WERI-Rb-1 (cell line): ENCODE results near the gene SYNDIG1L.
A peak's percentile ranks its signal among the peaks of the same experiment; 100 is the strongest.

Experiments used
- DNase-seq: peaks from one replicate; pipeline ENCODE4 v3.0.0-alpha.2; 2020
- H3K27ac ChIP-seq: fragments of 250-450 bp; sonication (Bioruptor Pico); 2 replicates; pipeline ENCODE4 v1.5.1; 2020; ENCODE audit warnings: mild to moderate bottlenecking, moderate library complexity
- H3K27me3 ChIP-seq: fragments of 250-450 bp; sonication (Bioruptor Pico); 2 replicates; pipeline ENCODE4 v1.5.1; 2021; ENCODE audit warnings: mild to moderate bottlenecking, low read depth, moderate library complexity; ENCODE audit not compliant: insufficient read depth, severe bottlenecking
- H3K36me3 ChIP-seq: fragments of 250-450 bp; sonication (Bioruptor Pico); 2 replicates; pipeline ENCODE4 v1.5.1; 2020; ENCODE audit warnings: mild to moderate bottlenecking, moderate library complexity
- H3K4me3 ChIP-seq: 2 replicates; pipeline ENCODE4 v1.5.1; 2011; ENCODE audit warnings: low read depth, mild to moderate bottlenecking, control low read depth, low read length
- H3K9me3 ChIP-seq: fragments of 250-450 bp; sonication (Bioruptor Pico); 2 replicates; pipeline ENCODE4 v1.5.1; 2021; ENCODE audit warnings: mild to moderate bottlenecking, moderate library complexity; ENCODE audit not compliant: severe bottlenecking
- TF ChIP-seq, protein P1 (sequence below): IDR thresholded peaks from 2 replicates; pipeline ENCODE4 v1.5.1; 2011; ENCODE audit warnings: low read depth, mild to moderate bottlenecking, control low read depth, inconsistent platforms, low read length

SYNDIG1L gene

DNA sequence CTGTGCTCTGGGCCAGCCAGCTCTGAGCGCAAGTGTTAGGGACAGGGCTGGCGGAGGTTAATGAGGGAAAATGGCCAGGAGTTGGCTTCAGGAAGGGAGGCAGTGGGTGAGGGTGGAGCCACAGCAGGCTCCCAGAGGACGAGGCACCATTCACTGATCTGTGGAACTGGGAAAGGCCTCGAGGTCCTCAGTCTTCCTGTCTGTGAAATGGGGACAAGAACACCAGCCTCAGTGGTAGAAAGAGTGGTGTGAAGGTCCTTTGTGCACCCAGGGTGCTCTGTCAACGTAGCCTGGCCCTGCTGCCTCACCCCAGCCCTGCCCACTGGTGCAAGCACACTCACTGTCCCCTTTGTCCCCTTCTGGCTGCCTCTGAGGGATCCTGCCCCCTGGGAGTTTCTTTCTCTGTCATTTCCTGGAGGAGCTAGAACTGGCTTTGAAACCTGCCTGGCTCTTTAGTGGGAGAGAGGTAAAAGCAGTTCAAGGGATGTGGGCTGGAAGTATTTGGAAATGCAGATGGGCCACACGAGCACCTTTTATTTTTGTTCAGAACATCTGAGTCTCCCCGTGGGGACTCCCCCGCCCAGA, 25.0 kb downstream of the SYNDIG1L start:
- TF ChIP-seq, protein P1, sequence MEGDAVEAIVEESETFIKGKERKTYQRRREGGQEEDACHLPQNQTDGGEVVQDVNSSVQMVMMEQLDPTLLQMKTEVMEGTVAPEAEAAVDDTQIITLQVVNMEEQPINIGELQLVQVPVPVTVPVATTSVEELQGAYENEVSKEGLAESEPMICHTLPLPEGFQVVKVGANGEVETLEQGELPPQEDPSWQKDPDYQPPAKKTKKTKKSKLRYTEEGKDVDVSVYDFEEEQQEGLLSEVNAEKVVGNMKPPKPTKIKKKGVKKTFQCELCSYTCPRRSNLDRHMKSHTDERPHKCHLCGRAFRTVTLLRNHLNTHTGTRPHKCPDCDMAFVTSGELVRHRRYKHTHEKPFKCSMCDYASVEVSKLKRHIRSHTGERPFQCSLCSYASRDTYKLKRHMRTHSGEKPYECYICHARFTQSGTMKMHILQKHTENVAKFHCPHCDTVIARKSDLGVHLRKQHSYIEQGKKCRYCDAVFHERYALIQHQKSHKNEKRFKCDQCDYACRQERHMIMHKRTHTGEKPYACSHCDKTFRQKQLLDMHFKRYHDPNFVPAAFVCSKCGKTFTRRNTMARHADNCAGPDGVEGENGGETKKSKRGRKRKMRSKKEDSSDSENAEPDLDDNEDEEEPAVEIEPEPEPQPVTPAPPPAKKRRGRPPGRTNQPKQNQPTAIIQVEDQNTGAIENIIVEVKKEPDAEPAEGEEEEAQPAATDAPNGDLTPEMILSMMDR, result no peak
- no peak for DNase-seq
- Histone ChIP-seq H3K27ac (no peak overlapping the region), H3K27me3 (no peaks in the 10 kb centered on the region), H3K9me3 (no peaks in the 10 kb centered on the region), H3K36me3 (no peaks in the 10 kb centered on the region), H3K4me3 (no peak overlapping the region)

DNA sequence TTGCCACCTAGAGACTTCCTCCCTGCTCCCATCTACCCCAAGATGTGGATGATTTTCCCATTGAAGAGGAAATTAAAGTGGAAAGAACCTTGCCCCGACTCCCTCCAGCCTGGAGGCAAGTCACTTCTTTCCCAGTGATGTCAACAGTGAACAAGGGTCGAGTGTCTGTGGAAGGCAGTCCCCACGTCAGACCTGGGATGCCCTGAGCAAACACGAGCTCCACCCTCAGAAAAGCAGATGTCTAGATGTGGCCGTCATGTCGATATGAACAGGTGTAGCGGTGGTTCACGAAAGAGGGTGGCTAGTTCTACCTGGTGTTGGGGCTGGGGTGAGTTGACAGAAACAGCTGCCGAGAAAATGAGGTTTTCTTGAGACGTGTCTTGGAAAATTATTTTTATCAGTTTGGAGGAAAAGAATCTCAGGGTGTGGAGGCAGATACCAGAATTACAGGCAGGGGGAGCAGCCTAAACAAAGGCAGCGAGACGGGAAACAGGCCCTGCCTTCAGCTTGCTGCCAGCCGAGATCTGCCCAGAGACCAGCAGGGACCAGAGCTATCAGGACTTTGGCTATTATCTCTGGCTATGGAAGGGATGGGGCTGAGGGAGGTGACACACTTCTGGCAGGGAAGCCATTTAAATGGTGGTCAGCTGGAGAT, 25.9 kb downstream of the SYNDIG1L start:
- TF ChIP-seq, protein P1, result peak; percentile 24; the same call in 1 of the 2 replicates
- Histone ChIP-seq H3K4me3 (no peak overlapping the region), H3K27ac (no peak overlapping the region), H3K9me3 (no peaks in the 10 kb centered on the region), H3K36me3 (no peaks in the 10 kb centered on the region), H3K27me3 (no peaks in the 10 kb centered on the region)
- peak; percentile 26 for DNase-seq

DNA sequence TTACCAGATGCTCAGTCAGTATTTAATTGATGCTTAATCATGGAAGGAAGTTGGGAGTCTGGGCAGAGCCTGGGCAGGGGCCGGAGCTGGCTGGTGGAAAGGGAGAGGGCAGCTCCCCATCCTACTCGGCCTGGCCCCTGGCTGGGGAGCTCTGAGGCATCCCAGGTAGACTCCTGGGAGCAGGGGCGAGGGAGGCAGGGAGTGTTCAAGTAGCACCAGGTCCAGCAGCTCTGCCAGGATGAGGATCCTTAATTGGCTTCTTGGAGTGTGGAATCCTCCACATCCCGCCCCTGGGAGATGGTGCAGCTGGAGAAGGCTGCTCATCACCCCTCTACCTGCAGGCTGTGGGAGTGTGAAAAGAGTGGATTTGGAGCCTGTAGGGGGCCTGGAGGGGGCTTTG, 30.9 kb downstream of the SYNDIG1L start:
- H3K27me3 ChIP-seq, result no peaks in the 10 kb centered on the region
- no peak overlapping the region for H3K4me3 ChIP-seq

DNA sequence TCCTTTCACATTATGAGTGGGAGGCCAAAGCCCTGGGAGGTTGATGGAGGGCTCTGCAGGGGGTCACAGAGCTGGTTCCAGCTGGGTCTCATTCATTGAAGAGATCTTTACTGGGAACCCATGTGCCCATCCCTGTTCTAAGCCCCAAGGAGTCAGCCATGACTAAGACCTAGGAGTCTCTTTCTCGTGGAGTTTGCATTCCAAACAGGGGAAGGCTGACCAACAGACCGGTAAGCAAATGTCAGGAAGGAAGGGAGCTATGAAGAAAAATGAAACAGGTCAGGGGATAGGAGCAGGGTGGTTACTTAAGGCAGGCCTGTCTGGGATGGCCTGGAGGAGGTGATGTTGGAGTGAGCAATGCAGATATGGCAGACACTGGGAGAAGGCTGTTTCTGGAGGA, 31.5 kb downstream of the SYNDIG1L start:
- Histone ChIP-seq H3K9me3 (no peaks in the 10 kb centered on the region), H3K27ac (no peak overlapping the region), H3K36me3 (no peaks in the 10 kb centered on the region), H3K4me3 (no peak overlapping the region), H3K27me3 (no peaks in the 10 kb centered on the region)
- TF ChIP-seq, protein P1, result no peak
- DNase-seq, result no peak

More for the DNA sequence above, 30.9 kb downstream of the SYNDIG1L start:
- no peaks in the 10 kb centered on the region for H3K9me3 ChIP-seq
- DNase-seq, result no peak
- no peaks in the 10 kb centered on the region for H3K36me3 ChIP-seq
- H3K27ac ChIP-seq, result no peak overlapping the region
- TF ChIP-seq, protein P1, result no peak

DNA sequence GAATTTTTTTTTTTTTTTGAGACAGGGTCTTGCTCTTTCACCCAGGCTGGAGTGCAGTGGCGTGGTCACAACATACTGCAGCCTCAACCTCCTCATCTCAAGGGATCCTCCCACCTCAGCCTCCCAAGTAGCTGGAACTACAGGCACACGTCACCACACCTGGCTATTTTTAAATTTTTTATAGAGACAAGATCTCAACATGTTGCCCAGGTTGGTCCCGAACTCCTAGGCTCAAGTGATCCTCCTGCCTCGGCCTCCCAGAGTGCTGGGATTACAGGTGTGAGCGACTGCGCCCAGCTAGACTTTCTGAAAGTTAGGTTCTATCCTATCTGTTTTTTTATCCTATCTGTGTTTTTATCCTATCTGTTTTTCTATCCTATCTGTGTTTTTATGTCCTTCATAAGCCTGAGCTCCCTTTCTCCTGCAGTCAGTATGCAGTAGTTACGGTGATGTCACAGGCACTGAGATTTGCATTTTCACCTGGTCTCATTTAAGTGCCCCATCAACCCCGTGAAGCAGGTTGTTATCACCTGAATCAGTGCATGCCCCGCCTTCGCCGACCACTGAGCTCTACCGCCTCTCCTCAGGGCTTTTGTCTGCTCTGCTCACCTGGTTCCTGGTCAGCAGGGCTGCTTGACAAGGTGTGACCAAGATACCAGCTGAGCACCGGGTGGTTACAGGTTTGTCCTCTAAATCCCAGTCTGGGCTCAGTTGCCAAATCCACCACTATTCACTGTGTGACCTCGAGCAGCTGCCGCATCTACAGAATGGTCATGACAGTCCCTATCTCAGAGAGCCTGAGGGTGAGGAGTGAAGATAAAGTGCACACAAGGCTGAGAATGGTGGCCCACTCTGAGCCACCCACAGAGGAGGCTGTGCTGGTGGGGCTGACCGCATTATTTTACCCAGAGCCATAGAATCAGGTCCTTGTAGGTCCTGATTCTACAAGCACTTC, 33.1 kb downstream of the SYNDIG1L start:
- Histone ChIP-seq H3K27me3 (no peaks in the 10 kb centered on the region), H3K9me3 (no peaks in the 10 kb centered on the region), H3K27ac (no peak overlapping the region), H3K4me3 (no peak overlapping the region), H3K36me3 (no peaks in the 10 kb centered on the region)
- no peak for DNase-seq
- TF ChIP-seq, protein P1, result no peak
